HG03442 (cell line): ENCODE measurements around the gene SCNN1B.

Experiments
- ATAC-seq: cut with Tn5 transposase; IDR thresholded peaks from one replicate; pipeline ENCODE4 v1.9.1; 2021; ENCODE audit warnings: mild to moderate bottlenecking, moderate library complexity; ENCODE audit not compliant: unreplicated experiment

The SCNN1B gene

GRCh38 chr16:23320693-23321092 is 18.6 kb downstream of the SCNN1B start:
- no peak for ATAC-seq

- no peak for ATAC-seq
Observed at GRCh38 chr16:23321206-23321875, 19.2 kb downstream of the SCNN1B start.

GRCh38 chr16:23323224-23324030 is 21.3 kb downstream of the SCNN1B start:
- ATAC-seq, result no peak

- no peak for ATAC-seq
Observed at GRCh38 chr16:23324727-23325126, 22.6 kb downstream of the SCNN1B start.

GRCh38 chr16:23327836-23328235 is 25.7 kb downstream of the SCNN1B start:
- ATAC-seq, result no peak

- ATAC-seq, result no peak
Observed at GRCh38 chr16:23330161-23330560, 28.1 kb downstream of the SCNN1B start.

- ATAC-seq, result no peak
Observed at GRCh38 chr16:23330583-23331249, 28.6 kb downstream of the SCNN1B start.

GRCh38 chr16:23333034-23333579 is 31.0 kb downstream of the SCNN1B start:
- ATAC-seq, result no peak

- ATAC-seq, result no peak
Observed at GRCh38 chr16:23333831-23334456, 31.8 kb downstream of the SCNN1B start.

- no peak for ATAC-seq
Observed at GRCh38 chr16:23334457-23334853, 32.4 kb downstream of the SCNN1B start.

- no peak for ATAC-seq
Observed at GRCh38 chr16:23334950-23335349, 32.8 kb downstream of the SCNN1B start.

GRCh38 chr16:23337836-23338550 is 35.9 kb downstream of the SCNN1B start:
- no peak for ATAC-seq

GRCh38 chr16:23339787-23340186 is 37.7 kb downstream of the SCNN1B start:
- ATAC-seq, result no peak

- no peak for ATAC-seq
Observed at GRCh38 chr16:23342083-23342640, 40.1 kb downstream of the SCNN1B start.

GRCh38 chr16:23343643-23344612 is 41.8 kb downstream of the SCNN1B start:
- no peak for ATAC-seq

- no peak for ATAC-seq
Observed at GRCh38 chr16:23345237-23345636, 43.1 kb downstream of the SCNN1B start.

- no peak for ATAC-seq
Observed at GRCh38 chr16:23348579-23349469, 46.7 kb downstream of the SCNN1B start.

- no peak for ATAC-seq
Observed at GRCh38 chr16:23351360-23351759, 49.3 kb downstream of the SCNN1B start.
